Measurements from ENCODE around the gene SLC41A3. TPM values are rescaled to one million over a fixed set of nuclear protein-coding genes. Genes with fewer than 3 reads are reported as not detected.

The SLC41A3 gene
- polyA plus RNA-seq, 3 donors: 2.8 to 18.2 (median 13.6) TPM

DNA sequence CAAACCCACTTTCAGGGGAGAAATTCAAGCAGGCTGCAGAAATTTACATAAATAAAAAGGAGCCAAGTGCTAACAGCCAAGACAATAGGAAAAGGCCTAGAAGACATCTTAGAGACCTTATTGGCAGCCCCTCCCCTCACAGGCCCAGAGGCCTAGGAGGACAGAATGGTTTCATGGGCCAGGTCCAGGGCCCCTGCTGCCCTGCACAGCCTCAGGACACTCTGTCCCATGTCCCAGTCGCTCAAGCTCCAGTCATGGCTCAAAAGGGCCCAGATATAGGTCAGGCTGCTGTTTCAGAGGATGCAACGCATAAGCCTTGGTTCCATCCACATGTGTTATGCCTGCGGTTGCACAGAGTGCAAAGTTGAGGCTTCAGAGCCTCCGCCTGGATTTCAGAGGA lies 55.8 kb downstream of the SLC41A3 start:
- Mint-ChIP-seq H3K36me3 (peaks cover 39 to 50% of the 10 kb centered on the region in 2 donors), H3K27ac (no peak overlapping the region), H3K27me3 (ENCODE audit: low read depth in 3 of 3) (no peaks in the 10 kb centered on the region), H3K4me3 (no peak overlapping the region), H3K9me3 (peaks cover 10 to 26% (median 17%) of the 10 kb centered on the region in 7 donors), H3K4me1 (peaks cover 2% of the 10 kb centered on the region)
- DNase-seq: no peak
- TF ChIP-seq, protein P1, sequence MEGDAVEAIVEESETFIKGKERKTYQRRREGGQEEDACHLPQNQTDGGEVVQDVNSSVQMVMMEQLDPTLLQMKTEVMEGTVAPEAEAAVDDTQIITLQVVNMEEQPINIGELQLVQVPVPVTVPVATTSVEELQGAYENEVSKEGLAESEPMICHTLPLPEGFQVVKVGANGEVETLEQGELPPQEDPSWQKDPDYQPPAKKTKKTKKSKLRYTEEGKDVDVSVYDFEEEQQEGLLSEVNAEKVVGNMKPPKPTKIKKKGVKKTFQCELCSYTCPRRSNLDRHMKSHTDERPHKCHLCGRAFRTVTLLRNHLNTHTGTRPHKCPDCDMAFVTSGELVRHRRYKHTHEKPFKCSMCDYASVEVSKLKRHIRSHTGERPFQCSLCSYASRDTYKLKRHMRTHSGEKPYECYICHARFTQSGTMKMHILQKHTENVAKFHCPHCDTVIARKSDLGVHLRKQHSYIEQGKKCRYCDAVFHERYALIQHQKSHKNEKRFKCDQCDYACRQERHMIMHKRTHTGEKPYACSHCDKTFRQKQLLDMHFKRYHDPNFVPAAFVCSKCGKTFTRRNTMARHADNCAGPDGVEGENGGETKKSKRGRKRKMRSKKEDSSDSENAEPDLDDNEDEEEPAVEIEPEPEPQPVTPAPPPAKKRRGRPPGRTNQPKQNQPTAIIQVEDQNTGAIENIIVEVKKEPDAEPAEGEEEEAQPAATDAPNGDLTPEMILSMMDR (IDR thresholded peaks at IDR 0.05): no peak
- H3K4me3 ChIP-seq (replicated peaks in 1 of 3; ENCODE audit: low read depth in 2 of 3, low read length in 3 of 3): no peak overlapping the region
- H3K27ac ChIP-seq (ENCODE audit: low read depth in 1 of 2, low read length in 2 of 2): no peak overlapping the region
- no peak overlapping the region for H2AFZ ChIP-seq (ENCODE audit: insufficient read depth, low read depth, low read length, poor library complexity, severe bottlenecking)
- H3K4me1 ChIP-seq (ENCODE audit: control insufficient read depth in 1 of 2, insufficient read depth in 2 of 2, low read length in 2 of 2): no peaks in the 10 kb centered on the region
- intact Hi-C loops (cut with micrococcal nuclease): no loop called here
- H3K9ac ChIP-seq (ENCODE audit: insufficient read depth, low read length, poor library complexity, severe bottlenecking): no peak overlapping the region
- H3K27me3 ChIP-seq (ENCODE audit: control insufficient read depth in 2 of 2, insufficient read depth in 2 of 2, low read length in 2 of 2): no peaks in the 10 kb centered on the region
- H3K4me2 ChIP-seq (replicated peaks; ENCODE audit: extremely low read depth, low read length, poor library complexity, severe bottlenecking): no peak overlapping the region
- H3K79me2 ChIP-seq (ENCODE audit: insufficient read depth, low read length): no peaks in the 10 kb centered on the region
- peaks cover 10 to 15% of the 10 kb centered on the region in 2 donors for H3K9me3 ChIP-seq (replicated peaks in 1 of 2; ENCODE audit: control insufficient read depth in 1 of 2, insufficient read depth in 1 of 2, low read length in 2 of 2)
- H4K20me1 ChIP-seq (ENCODE audit: insufficient read depth, low read length): no peaks in the 10 kb centered on the region
- H3K36me3 ChIP-seq (replicated peaks in 1 of 2; ENCODE audit: control insufficient read depth in 1 of 2, insufficient read depth in 2 of 2, low read length in 2 of 2): peaks cover 2 to 10% of the 10 kb centered on the region in 2 donors
- 97% methylated on average over 4 of the region's 4 CpGs for WGBS (ENCODE audit: insufficient coverage)

DNA sequence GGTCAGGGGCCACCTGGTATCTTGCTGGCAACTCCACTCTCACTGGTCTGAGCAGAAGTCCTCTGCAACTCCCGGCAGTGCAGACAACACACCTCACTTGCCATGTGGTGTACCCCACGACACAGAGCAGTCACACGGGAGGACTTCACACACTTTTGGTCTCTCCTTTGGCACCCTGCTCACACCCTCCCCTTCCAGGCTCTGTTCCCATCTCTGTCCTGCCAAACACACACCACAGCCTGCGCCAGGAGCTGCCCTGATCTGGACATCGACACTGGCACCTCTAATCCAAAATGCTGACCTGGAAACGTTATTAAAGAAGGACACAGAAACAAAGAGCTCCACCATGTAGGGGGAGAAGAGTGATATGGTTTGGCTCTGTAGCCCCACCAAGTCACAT lies 57.2 kb downstream of the SLC41A3 start:
- H3K79me2 ChIP-seq (ENCODE audit: insufficient read depth, low read length): no peaks in the 10 kb centered on the region
- no peaks in the 10 kb centered on the region for H3K27me3 ChIP-seq (ENCODE audit: control insufficient read depth in 2 of 2, insufficient read depth in 2 of 2, low read length in 2 of 2)
- H2AFZ ChIP-seq (ENCODE audit: insufficient read depth, low read depth, low read length, poor library complexity, severe bottlenecking): no peak overlapping the region
- Mint-ChIP-seq H3K4me3 (no peak overlapping the region), H3K27me3 (ENCODE audit: low read depth in 3 of 3) (no peaks in the 10 kb centered on the region), H3K9me3 (peaks cover 10 to 26% (median 17%) of the 10 kb centered on the region in 7 donors), H3K4me1 (peaks cover 2% of the 10 kb centered on the region), H3K36me3 (peaks cover 34 to 41% of the 10 kb centered on the region in 2 donors), H3K27ac (no peak overlapping the region)
- no peak overlapping the region for H3K27ac ChIP-seq (ENCODE audit: low read depth in 1 of 2, low read length in 2 of 2)
- no peak for DNase-seq
- no peaks in the 10 kb centered on the region for H4K20me1 ChIP-seq (ENCODE audit: insufficient read depth, low read length)
- no peak overlapping the region for H3K4me2 ChIP-seq (replicated peaks; ENCODE audit: extremely low read depth, low read length, poor library complexity, severe bottlenecking)
- H3K36me3 ChIP-seq (replicated peaks in 1 of 2; ENCODE audit: control insufficient read depth in 1 of 2, insufficient read depth in 2 of 2, low read length in 2 of 2): peaks cover 2 to 10% of the 10 kb centered on the region in 2 donors
- intact Hi-C loops (cut with micrococcal nuclease): no loop called here
- H3K9ac ChIP-seq (ENCODE audit: insufficient read depth, low read length, poor library complexity, severe bottlenecking): no peak overlapping the region
- H3K4me3 ChIP-seq (replicated peaks in 1 of 3; ENCODE audit: low read depth in 2 of 3, low read length in 3 of 3): no peak overlapping the region
- H3K4me1 ChIP-seq (ENCODE audit: control insufficient read depth in 1 of 2, insufficient read depth in 2 of 2, low read length in 2 of 2): no peaks in the 10 kb centered on the region
- WGBS (ENCODE audit: insufficient coverage): 100% methylated on average over 3 of the region's 6 CpGs
- peaks cover 10 to 15% of the 10 kb centered on the region in 2 donors for H3K9me3 ChIP-seq (replicated peaks in 1 of 2; ENCODE audit: control insufficient read depth in 1 of 2, insufficient read depth in 1 of 2, low read length in 2 of 2)
- TF ChIP-seq, protein P1 (IDR thresholded peaks at IDR 0.05): no peak
